ENCODE results near the gene DND1. TPM values are rescaled to one million over a fixed set of nuclear protein-coding genes. Genes with fewer than 3 reads are reported as not detected.
"Not testable (repeated sequence)": the region's sequence is repeated elsewhere in the genome, so short reads cannot be mapped to it uniquely, and the experiment has no call there.

Gene DND1
- 0.70 TPM for polyA plus RNA-seq (2013, experiment 1 of 2)
- 0.51 TPM for polyA plus RNA-seq (2013, experiment 2 of 2)

DNA sequence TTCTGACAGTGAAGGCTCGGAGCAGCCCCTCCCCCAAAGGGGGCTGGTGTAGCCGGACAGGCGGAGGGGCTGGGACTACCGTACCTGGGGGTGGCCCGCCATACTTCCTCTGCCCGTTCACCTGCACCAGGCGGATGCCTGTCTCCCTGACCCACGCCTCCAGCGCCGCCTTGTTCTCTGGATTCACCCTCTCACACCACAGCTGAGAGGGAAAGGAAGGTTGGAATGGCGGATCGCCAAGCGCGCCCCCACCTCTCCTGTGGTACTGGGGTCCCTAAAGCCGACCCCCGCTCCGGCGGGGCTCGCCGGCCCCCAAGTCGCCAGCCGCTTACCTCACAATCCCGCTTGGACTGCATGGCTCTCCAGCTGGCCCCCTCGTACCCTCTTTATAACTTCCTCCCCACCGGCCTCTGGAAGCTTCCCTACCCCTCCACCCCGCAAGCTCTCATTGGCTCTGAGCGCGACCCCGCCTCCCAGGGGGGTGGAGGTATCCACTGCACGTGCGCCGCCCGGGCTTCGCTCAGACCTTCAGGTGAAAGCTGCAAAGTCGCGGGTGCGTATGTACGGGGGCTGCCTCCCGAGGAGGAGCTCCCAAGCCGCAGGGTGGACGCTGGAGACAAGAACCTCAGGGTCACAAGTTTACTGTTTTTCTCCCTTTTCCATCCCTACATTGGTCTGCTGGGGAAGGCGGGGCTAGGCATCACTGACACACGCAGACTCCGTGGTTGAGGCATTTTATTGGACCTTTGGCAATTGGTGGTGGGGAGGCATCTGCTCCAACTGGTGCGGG lies at the start of gene DND1:
DND1 (minus strand) TSS at position 390 of the 790 bp plus-strand sequence; CDS start at position 356, 34 bp downstream.
- Histone ChIP-seq H3K9me3 (ENCODE audit: insufficient read depth, low read depth, low read length) (no peaks in the 10 kb centered on the region), H3K4me3 (ENCODE audit: low read length) (no peak within 1 kb of the TSS), H3K4me1 (ENCODE audit: insufficient read depth, low read length) (no peaks in the 10 kb centered on the region), H3K27me3 (ENCODE audit: insufficient read depth, low read length) (no peaks in the 10 kb centered on the region), H3K9ac (ENCODE audit: low read depth, low read length) (no peak within 1 kb of the TSS), H3K36me3 (ENCODE audit: insufficient read depth, low read length) (peaks cover 81% of the 10 kb centered on the region), H3K27ac (ENCODE audit: low read depth, low read length) (no peak within 1 kb of the TSS)
- 94% methylated on average over 44 of the region's 45 CpGs for WGBS

DNA sequence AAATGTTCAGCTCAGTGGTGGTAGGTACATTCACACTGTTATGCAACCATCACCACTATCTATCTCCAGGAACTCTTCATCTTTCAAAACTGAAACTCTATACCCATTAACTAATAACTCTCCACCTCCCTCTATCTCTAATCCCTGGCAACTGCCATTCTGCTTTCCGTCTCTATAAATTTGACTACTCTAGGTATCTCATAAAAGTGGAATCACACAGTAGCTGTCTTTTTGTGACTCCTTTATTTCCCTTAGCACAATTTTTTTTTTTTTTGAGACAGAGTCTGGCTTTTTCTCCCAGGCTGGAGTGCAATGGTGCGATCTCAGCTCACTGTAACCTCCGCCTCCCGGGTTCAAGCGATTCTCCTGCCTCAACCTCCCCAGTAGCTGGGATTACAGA lies 48.0 kb upstream of the DND1 start:
- H3K36me3 ChIP-seq (ENCODE audit: insufficient read depth, low read length); H3K4me1 ChIP-seq (ENCODE audit: insufficient read depth, low read length); H3K9me3 ChIP-seq (ENCODE audit: insufficient read depth, low read depth, low read length); H3K27ac ChIP-seq (ENCODE audit: low read depth, low read length); H3K27me3 ChIP-seq (ENCODE audit: insufficient read depth, low read length); H3K4me3 ChIP-seq (ENCODE audit: low read length); H3K9ac ChIP-seq (ENCODE audit: low read depth, low read length): not testable (repeated sequence)
- 91% methylated on average over 5 of the region's 5 CpGs for WGBS

- not testable (repeated sequence) for H3K27me3 ChIP-seq (ENCODE audit: insufficient read depth, low read length); H3K36me3 ChIP-seq (ENCODE audit: insufficient read depth, low read length); H3K9ac ChIP-seq (ENCODE audit: low read depth, low read length); H3K4me3 ChIP-seq (ENCODE audit: low read length); H3K4me1 ChIP-seq (ENCODE audit: insufficient read depth, low read length); H3K27ac ChIP-seq (ENCODE audit: low read depth, low read length); H3K9me3 ChIP-seq (ENCODE audit: insufficient read depth, low read depth, low read length)
- 65% methylated on average over 4 of the region's 6 CpGs for WGBS
These were observed 47.4 kb upstream of the DND1 start for GRCh38 chr5:140720738-140721137.

- Histone ChIP-seq H3K9ac (ENCODE audit: low read depth, low read length) (no peak overlapping the region), H3K36me3 (ENCODE audit: insufficient read depth, low read length) (no peaks in the 10 kb centered on the region), H3K4me3 (ENCODE audit: low read length) (no peak overlapping the region), H3K27me3 (ENCODE audit: insufficient read depth, low read length) (no peaks in the 10 kb centered on the region), H3K4me1 (ENCODE audit: insufficient read depth, low read length) (no peaks in the 10 kb centered on the region), H3K9me3 (ENCODE audit: insufficient read depth, low read depth, low read length) (no peaks in the 10 kb centered on the region), H3K27ac (ENCODE audit: low read depth, low read length) (no peak overlapping the region)
- WGBS = 80% methylated on average over 7 of the region's 7 CpGs
These were observed 44.9 kb upstream of the DND1 start for GRCh38 chr5:140718266-140718592.

DNA sequence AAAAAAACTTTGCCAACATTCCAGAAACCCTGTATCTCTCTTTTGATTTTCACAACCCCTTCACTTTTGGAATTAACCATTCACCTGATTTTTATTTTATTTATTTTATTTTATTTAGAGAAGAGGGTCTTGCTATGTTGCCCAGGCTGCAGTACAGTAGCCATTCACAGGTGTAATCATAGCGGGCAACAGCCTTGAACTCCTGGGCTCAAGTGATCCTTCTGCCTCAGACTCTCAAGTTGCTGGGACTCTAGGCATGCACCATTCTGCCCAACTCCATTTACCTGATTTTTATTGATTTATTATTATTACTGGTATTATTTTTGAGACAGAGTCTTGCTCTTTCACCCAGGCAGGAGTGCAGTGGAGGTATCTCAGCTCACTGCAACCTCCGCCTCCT lies 42.9 kb upstream of the DND1 start:
- H3K27ac ChIP-seq (ENCODE audit: low read depth, low read length); H3K4me3 ChIP-seq (ENCODE audit: low read length); H3K27me3 ChIP-seq (ENCODE audit: insufficient read depth, low read length); H3K4me1 ChIP-seq (ENCODE audit: insufficient read depth, low read length); H3K9me3 ChIP-seq (ENCODE audit: insufficient read depth, low read depth, low read length); H3K9ac ChIP-seq (ENCODE audit: low read depth, low read length); H3K36me3 ChIP-seq (ENCODE audit: insufficient read depth, low read length): not testable (repeated sequence)
- WGBS = 95% methylated on average over 2 of the region's 2 CpGs

GRCh38 chr5:140713562-140714094 lies 40.3 kb upstream of the DND1 start:
- H3K36me3 ChIP-seq (ENCODE audit: insufficient read depth, low read length) = no peaks in the 10 kb centered on the region
- H3K9ac ChIP-seq (ENCODE audit: low read depth, low read length) = no peak overlapping the region
- no peak overlapping the region for H3K4me3 ChIP-seq (ENCODE audit: low read length)
- 93% methylated on average over 1 of the region's 1 CpG for WGBS
- no peak overlapping the region for H3K27ac ChIP-seq (ENCODE audit: low read depth, low read length)
- H3K27me3 ChIP-seq (ENCODE audit: insufficient read depth, low read length) = no peaks in the 10 kb centered on the region
- H3K4me1 ChIP-seq (ENCODE audit: insufficient read depth, low read length) = no peaks in the 10 kb centered on the region
- no peaks in the 10 kb centered on the region for H3K9me3 ChIP-seq (ENCODE audit: insufficient read depth, low read depth, low read length)

DNA sequence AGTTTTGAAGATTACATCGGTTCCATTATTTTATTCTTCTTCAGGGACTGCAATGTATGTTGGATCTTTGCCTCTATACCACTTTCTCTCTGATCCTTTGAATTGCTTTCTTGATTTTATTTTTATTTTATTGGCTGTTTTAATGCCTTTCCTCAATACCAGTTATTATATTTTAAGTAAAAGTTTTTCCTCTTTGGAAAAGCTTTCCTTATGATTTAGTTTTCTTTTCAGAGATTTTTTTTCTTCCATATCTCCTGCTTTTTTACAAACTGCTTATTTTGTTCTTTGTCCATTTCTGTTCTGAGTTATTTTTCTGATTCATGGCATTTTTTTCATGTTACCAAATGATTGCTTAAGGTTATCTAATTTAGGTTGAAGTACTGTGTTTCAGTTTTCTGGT lies 38.4 kb upstream of the DND1 start:
- Histone ChIP-seq H3K4me1 (ENCODE audit: insufficient read depth, low read length) (no peaks in the 10 kb centered on the region), H3K27ac (ENCODE audit: low read depth, low read length) (no peak overlapping the region), H3K36me3 (ENCODE audit: insufficient read depth, low read length) (no peaks in the 10 kb centered on the region), H3K9ac (ENCODE audit: low read depth, low read length) (no peak overlapping the region), H3K27me3 (ENCODE audit: insufficient read depth, low read length) (no peaks in the 10 kb centered on the region), H3K9me3 (ENCODE audit: insufficient read depth, low read depth, low read length) (no peaks in the 10 kb centered on the region), H3K4me3 (ENCODE audit: low read length) (peak overlapping the region; percentile 61; the same call in 1 of the 2 replicates)
- WGBS = no CpG with 5 or more reads among the region's 1 CpG

DNA sequence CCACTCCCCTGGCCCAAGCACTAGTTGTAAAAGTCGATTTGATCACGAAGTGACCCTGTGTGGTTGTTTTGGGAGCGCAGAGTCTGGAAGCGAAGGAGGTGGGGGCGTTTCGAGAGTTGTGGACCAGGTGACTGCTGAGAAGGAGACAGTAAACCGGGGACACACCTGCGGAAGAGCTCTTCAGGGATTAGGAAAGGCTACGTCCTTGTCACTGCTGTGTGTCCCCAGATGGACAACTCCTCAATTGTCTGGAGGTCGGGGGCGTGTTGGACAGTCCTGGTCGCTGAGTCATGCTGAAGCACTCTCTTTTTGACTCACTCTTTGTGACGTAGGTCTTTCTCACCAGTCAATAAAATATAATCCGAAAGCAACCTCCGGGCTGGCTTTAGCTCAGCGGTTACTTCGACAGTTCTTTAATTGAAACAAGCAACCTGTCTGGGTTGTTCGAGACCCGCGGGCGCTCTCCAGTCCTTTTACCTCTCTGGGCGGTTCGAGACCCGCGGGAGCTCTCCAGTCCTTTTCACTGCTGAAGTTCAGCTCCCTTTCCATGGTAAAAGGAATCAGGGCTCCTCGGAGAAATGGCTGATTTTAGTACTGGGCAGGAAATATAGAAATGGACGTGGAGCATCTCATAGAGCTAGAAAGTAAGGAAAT lies 37.6 kb upstream of the DND1 start:
- Histone ChIP-seq H3K36me3 (ENCODE audit: insufficient read depth, low read length) (peaks cover 7% of the 10 kb centered on the region; the same call in 1 of the 2 replicates), H3K9me3 (ENCODE audit: insufficient read depth, low read depth, low read length) (no peaks in the 10 kb centered on the region), H3K27ac (ENCODE audit: low read depth, low read length) (peak overlapping the region; percentile 31; the same call in 1 of the 2 replicates), H3K9ac (ENCODE audit: low read depth, low read length) (peak overlapping the region; percentile 33; the same call in 1 of the 2 replicates), H3K4me1 (ENCODE audit: insufficient read depth, low read length) (no peaks in the 10 kb centered on the region), H3K4me3 (ENCODE audit: low read length) (peak overlapping the region; percentile 61), H3K27me3 (ENCODE audit: insufficient read depth, low read length) (no peaks in the 10 kb centered on the region)
- 3% methylated on average over 27 of the region's 27 CpGs for WGBS

DNA sequence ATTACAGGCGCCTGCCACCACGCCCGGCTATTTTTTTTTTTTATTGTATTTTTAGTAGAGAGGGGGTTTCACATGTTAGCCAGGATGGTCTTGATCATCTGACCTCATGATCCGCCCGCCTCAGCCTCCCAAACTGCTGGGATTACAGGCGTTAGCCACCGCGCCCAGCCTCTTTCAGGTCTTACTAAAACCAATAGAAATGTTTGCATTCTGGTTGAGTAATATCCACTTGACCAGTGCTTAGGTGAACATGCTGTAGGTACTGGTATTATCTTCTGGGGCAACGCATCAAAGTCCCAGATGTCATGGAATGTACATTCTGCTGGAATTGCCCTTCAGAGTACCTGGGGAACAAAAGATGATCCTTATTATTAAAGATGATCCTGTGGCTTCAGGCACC lies 35.4 kb upstream of the DND1 start:
- H3K4me3 ChIP-seq (ENCODE audit: low read length); H3K27me3 ChIP-seq (ENCODE audit: insufficient read depth, low read length); H3K9me3 ChIP-seq (ENCODE audit: insufficient read depth, low read depth, low read length); H3K27ac ChIP-seq (ENCODE audit: low read depth, low read length); H3K9ac ChIP-seq (ENCODE audit: low read depth, low read length); H3K4me1 ChIP-seq (ENCODE audit: insufficient read depth, low read length): not testable (repeated sequence)
- peaks cover 29% of the 10 kb centered on the region for H3K36me3 ChIP-seq (ENCODE audit: insufficient read depth, low read length)
- WGBS = 95% methylated on average over 9 of the region's 9 CpGs

- no peaks in the 10 kb centered on the region for H3K4me1 ChIP-seq (ENCODE audit: insufficient read depth, low read length)
- H3K36me3 ChIP-seq (ENCODE audit: insufficient read depth, low read length) = peaks cover 38% of the 10 kb centered on the region
- H3K4me3 ChIP-seq (ENCODE audit: low read length) = no peak overlapping the region
- no peaks in the 10 kb centered on the region for H3K27me3 ChIP-seq (ENCODE audit: insufficient read depth, low read length)
- H3K9me3 ChIP-seq (ENCODE audit: insufficient read depth, low read depth, low read length) = no peaks in the 10 kb centered on the region
- 96% methylated on average over 4 of the region's 4 CpGs for WGBS
- H3K9ac ChIP-seq (ENCODE audit: low read depth, low read length) = no peak overlapping the region
- no peak overlapping the region for H3K27ac ChIP-seq (ENCODE audit: low read depth, low read length)
These were observed 34.4 kb upstream of the DND1 start for GRCh38 chr5:140707812-140708211.
